DND-41 (cell line): Measurements from ENCODE around the gene PRKCA.

Experiments
- ATAC-seq: fragments of 200-7000 bp; cut with Tn5 transposase; 3 replicates; pipeline ENCODE4 v1.9.1; 2021; ENCODE audit warnings: low read depth; ENCODE audit not compliant: insufficient read depth
- DNase-seq: peaks from one replicate; pipeline ENCODE4 v3.0.0-alpha.2; 2020
- H2AFZ ChIP-seq: 2 replicates; pipeline ENCODE4 v1.6.0; 2012; ENCODE audit warnings: low read depth, low read length
- H3K27ac ChIP-seq: 2 replicates; pipeline ENCODE4 v1.5.1; 2012; ENCODE audit warnings: low read length, inconsistent platforms
- H3K27me3 ChIP-seq: fragments of 200-600 bp; sonication (generic); 2 replicates; pipeline ENCODE4 v1.6.0; 2012; ENCODE audit warnings: low read length, mild to moderate bottlenecking, inconsistent platforms; ENCODE audit not compliant: insufficient read depth, poor library complexity
- H3K36me3 ChIP-seq: 2 replicates; pipeline ENCODE4 v1.5.1; 2012; ENCODE audit warnings: low read length, inconsistent platforms; ENCODE audit not compliant: insufficient read depth
- H3K4me1 ChIP-seq: 2 replicates; pipeline ENCODE4 v1.5.1; 2012; ENCODE audit warnings: mild to moderate bottlenecking, low read length; ENCODE audit not compliant: insufficient read depth
- H3K4me2 ChIP-seq: 2 replicates; pipeline ENCODE4 v1.6.0; 2012; ENCODE audit warnings: mild to moderate bottlenecking, moderate library complexity, low read length, inconsistent platforms; ENCODE audit not compliant: insufficient read depth
- H3K4me3 ChIP-seq, 2 experiments: fragments of 200-600 bp in 1 of 2; shearing (Covaris generic) in 1 of 2; 2 replicates each; pipeline ENCODE4 v1.5.1; 2012 to 2016; ENCODE audit warnings: inconsistent platforms in 2 of 2, low read length in 2 of 2, mild to moderate bottlenecking in 2 of 2, low read depth in 1 of 2, moderate library complexity in 1 of 2
- H3K79me2 ChIP-seq: 2 replicates; pipeline ENCODE4 v1.6.0; 2012; ENCODE audit warnings: low read length, inconsistent platforms; ENCODE audit not compliant: insufficient read depth
- H3K9ac ChIP-seq: 2 replicates; pipeline ENCODE4 v1.6.0; 2012; ENCODE audit warnings: low read depth, mild to moderate bottlenecking, inconsistent platforms, low read length, moderate library complexity
- H3K9me3 ChIP-seq: 2 replicates; pipeline ENCODE4 v1.5.1; 2012; ENCODE audit warnings: low read length, moderate library complexity, mild to moderate bottlenecking, inconsistent platforms; ENCODE audit not compliant: insufficient read depth, severe bottlenecking
- H4K20me1 ChIP-seq: 2 replicates; pipeline ENCODE4 v1.6.0; 2012; ENCODE audit warnings: low read length; ENCODE audit not compliant: insufficient read depth
- EZH2 ChIP-seq: IDR thresholded peaks from 3 replicates; pipeline ENCODE4 v1.6.1; 2012; ENCODE audit warnings: borderline replicate concordance, low read depth, mild to moderate bottlenecking, moderate library complexity, low read length, inconsistent platforms; ENCODE audit not compliant: severe bottlenecking
- TF ChIP-seq, protein P1 (sequence below): IDR thresholded peaks from 2 replicates; pipeline ENCODE4 v1.5.1; 2012; ENCODE audit warnings: borderline replicate concordance, low read length, moderate library complexity, mild to moderate bottlenecking; ENCODE audit not compliant: poor library complexity, severe bottlenecking; ENCODE audit errors: extremely low read depth

Gene PRKCA

GRCh38 chr17:66517336-66518009, 215.1 kb downstream of the PRKCA start:
- Histone ChIP-seq H2AFZ (no peak overlapping the region), H3K9me3 (no peaks in the 10 kb centered on the region), H3K9ac (no peak overlapping the region), H3K27me3 (no peaks in the 10 kb centered on the region), H3K4me3 (no peak overlapping the region), H3K36me3 (no peaks in the 10 kb centered on the region), H3K27ac (no peak overlapping the region), H4K20me1 (0 out of 2 replicates have a peak, but pooled peaks cover 2% of the 10 kb centered on the region), H3K4me2 (no peak overlapping the region), H3K79me2 (peaks cover 17% of the 10 kb centered on the region), H3K4me1 (peaks cover 10% of the 10 kb centered on the region)
- DNase-seq (no peak), ATAC-seq (no peak)
- TF ChIP-seq EZH2, result no peak
- TF ChIP-seq, protein P1, sequence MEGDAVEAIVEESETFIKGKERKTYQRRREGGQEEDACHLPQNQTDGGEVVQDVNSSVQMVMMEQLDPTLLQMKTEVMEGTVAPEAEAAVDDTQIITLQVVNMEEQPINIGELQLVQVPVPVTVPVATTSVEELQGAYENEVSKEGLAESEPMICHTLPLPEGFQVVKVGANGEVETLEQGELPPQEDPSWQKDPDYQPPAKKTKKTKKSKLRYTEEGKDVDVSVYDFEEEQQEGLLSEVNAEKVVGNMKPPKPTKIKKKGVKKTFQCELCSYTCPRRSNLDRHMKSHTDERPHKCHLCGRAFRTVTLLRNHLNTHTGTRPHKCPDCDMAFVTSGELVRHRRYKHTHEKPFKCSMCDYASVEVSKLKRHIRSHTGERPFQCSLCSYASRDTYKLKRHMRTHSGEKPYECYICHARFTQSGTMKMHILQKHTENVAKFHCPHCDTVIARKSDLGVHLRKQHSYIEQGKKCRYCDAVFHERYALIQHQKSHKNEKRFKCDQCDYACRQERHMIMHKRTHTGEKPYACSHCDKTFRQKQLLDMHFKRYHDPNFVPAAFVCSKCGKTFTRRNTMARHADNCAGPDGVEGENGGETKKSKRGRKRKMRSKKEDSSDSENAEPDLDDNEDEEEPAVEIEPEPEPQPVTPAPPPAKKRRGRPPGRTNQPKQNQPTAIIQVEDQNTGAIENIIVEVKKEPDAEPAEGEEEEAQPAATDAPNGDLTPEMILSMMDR, result no peak

DNA sequence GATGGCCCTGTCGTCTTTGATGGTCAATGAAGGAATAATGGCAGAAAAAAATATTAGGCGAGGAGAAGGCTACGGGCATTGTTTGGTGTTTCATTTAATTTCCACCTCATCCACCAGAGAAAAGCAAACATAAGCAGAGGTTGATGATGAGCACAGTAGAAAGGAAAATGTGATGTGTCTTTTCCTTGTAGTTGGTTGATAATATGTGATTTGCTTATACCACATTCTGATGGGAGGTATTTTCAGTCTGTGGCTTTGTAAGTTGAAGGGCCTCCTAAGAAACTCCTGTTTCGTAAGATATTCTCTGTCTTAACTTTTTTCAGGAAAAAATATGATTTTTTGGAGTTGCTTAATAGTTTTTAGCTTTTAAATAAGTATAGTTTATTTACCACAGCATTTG, 215.7 kb downstream of the PRKCA start:
- no peak overlapping the region for H3K9ac ChIP-seq
- H3K9me3 ChIP-seq, result no peaks in the 10 kb centered on the region
- 0 out of 2 replicates have a peak, but pooled peaks cover 2% of the 10 kb centered on the region for H4K20me1 ChIP-seq
- ATAC-seq, result no peak
- peaks cover 16% of the 10 kb centered on the region for H3K4me1 ChIP-seq
- peaks cover 18% of the 10 kb centered on the region for H3K79me2 ChIP-seq
- H3K36me3 ChIP-seq, result no peaks in the 10 kb centered on the region
- no peak overlapping the region for H3K27ac ChIP-seq
- TF ChIP-seq, protein P1, result no peak
- H3K27me3 ChIP-seq, result no peaks in the 10 kb centered on the region
- no peak for DNase-seq
- no peak overlapping the region for H2AFZ ChIP-seq
- H3K4me2 ChIP-seq, result no peak overlapping the region
- H3K4me3 ChIP-seq, result no peak overlapping the region

- no peaks in the 10 kb centered on the region for H3K27me3 ChIP-seq
- H3K36me3 ChIP-seq, result no peaks in the 10 kb centered on the region
- H3K27ac ChIP-seq, result no peak overlapping the region
- DNase-seq, result no peak
- no peak overlapping the region for H2AFZ ChIP-seq
- H3K9me3 ChIP-seq, result no peaks in the 10 kb centered on the region
- H3K4me1 ChIP-seq, result peaks cover 19% of the 10 kb centered on the region
- H3K79me2 ChIP-seq, result peaks cover 18% of the 10 kb centered on the region
- no peak overlapping the region for H3K4me2 ChIP-seq
- H4K20me1 ChIP-seq, result 0 out of 2 replicates have a peak, but pooled peaks cover 2% of the 10 kb centered on the region
- no peak for ATAC-seq
- H3K4me3 ChIP-seq, result no peak overlapping the region
- no peak overlapping the region for H3K9ac ChIP-seq
- TF ChIP-seq, protein P1, result no peak
- TF ChIP-seq EZH2, result no peak
Measured at GRCh38 chr17:66518677-66519076, 216.3 kb downstream of the PRKCA start.
